GM18499 (cell line): ENCODE results near the gene BEND2.
"Not testable (repeated sequence)": the region's sequence is repeated elsewhere in the genome, so short reads cannot be mapped to it uniquely, and the experiment has no call there.

Experiments used
- ATAC-seq: cut with Tn5 transposase; IDR thresholded peaks from one replicate; pipeline ENCODE4 v1.9.1; 2021; ENCODE audit warnings: moderate number of reproducible peaks; ENCODE audit not compliant: insufficient read depth, unreplicated experiment

The BEND2 gene

DNA sequence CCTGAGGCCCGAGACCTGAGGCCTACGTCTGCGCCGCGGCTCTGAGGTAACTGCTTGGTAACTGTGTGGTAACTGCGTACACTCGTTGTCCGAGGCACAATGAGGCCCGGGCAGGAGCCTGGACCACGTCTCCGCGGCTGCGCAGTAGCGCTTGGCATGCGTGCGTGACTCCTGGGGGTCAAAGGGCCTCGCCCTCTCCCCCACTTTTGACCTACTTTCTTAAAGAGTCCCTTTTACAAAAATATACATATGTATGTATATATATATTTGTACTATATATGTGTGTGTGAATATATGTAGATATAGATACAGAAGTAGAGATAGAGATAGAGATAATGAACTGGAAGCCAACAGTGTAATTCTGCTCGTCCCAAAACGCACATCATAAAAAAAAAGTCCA is at the start of gene BEND2:
Gene BEND2 (minus strand): TSS at position 101 of the 400 bp plus-strand sequence. CDS start 136 bp downstream, outside the sequence.
- no peak for ATAC-seq

- no peak for ATAC-seq
These were observed 34.4 kb upstream of the BEND2 start for GRCh38 chrX:18255059-18255458.

DNA sequence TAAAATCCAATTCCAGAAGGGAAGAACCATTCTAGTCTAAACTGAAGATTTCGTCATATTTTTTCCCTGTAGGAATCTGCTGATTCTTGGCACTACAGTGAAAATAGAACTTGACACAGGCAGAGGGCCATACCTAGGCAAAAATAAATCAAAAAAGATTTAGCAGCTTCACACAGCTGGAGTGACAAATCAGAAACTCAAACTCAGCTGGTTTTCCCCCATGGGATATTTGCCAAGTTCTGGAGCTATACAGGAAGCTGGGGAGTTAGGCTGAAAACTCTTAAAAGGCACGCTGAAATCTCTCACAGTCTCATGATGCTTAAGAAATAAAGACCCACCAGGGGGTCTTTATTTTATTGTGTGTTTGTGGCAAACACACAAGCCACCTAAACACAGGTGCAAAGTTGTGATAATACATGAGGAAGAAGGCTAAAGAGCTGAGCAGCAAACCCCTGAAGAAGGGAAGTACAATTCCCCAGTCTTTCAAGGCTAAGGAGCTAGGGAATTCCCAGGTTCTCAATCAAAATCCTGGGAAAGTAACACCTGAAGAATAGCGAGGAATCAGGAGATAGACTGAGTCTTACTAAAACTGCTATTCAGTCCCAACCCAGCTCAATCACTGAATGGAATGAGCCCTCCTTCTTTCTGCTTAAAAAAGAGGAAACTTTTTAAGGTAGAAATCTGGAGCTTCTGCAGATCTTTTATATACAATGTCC is 32.1 kb upstream of the BEND2 start:
- no peak for ATAC-seq

- ATAC-seq = not testable (repeated sequence)
These were observed 9.0 kb upstream of the BEND2 start for GRCh38 chrX:18229646-18230045.

- ATAC-seq = no peak
These were observed 7.4 kb upstream of the BEND2 start for GRCh38 chrX:18228069-18228468.

DNA sequence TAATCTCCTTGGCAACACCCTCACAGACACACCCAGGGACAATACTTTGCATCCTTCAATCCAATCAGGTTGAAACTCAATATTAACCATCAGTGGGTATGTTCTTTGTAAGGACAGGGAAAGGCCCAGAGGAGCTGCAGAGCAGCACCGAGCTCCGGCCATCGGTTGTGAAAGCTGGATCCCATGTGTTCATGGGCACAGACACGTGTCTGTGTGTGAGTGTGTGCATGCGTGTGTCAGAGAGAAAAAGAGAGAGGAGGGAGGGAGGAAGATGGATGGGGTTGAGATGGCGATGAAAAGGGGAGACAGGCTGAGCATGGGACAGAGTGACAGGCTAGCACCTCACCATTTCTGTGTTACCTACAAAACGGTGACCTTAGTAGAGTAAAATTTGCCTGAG is 6.8 kb upstream of the BEND2 start:
- no peak for ATAC-seq

DNA sequence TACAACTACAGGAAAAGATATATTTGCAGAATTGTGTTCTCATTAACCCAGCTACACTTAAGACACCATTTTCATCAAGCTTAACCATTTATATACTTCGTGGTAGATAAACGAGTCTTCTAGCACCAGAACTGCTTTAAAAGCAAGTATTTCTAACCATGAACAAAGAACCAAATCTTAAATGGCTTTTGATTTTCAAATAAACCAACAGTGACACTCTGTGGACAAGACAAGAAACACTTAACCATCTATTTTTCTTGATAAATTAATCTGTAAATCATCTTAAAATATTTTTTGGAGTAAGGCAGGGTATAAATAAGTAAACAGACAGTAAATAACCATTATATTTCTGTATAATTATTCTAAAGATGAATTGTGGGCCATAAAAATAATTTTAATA is 10.2 kb downstream of the BEND2 start:
- no peak for ATAC-seq

- ATAC-seq = no peak
These were observed 14.0 kb downstream of the BEND2 start for GRCh38 chrX:18206657-18207056.

DNA sequence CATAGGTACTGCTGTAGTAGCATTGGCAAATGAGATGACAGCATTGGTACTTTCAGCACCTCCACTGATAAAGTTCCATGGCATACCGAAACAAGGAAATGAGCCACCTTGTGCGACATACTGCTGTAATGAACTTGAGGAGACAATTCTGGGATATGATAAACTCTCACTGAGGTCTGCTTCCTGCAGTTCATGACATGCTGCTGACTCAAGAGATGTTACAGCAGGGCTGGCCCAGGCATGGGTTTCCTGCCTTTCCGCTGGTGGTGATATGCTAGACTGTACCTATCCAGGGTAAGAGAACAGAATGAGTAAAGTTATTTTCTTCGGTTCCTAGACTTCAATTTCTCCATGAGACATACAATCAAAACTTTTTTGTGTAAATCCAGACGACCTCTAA is 17.1 kb downstream of the BEND2 start:
- no peak for ATAC-seq

GRCh38 chrX:18194688-18195087 is 26.0 kb downstream of the BEND2 start:
- ATAC-seq = no peak

DNA sequence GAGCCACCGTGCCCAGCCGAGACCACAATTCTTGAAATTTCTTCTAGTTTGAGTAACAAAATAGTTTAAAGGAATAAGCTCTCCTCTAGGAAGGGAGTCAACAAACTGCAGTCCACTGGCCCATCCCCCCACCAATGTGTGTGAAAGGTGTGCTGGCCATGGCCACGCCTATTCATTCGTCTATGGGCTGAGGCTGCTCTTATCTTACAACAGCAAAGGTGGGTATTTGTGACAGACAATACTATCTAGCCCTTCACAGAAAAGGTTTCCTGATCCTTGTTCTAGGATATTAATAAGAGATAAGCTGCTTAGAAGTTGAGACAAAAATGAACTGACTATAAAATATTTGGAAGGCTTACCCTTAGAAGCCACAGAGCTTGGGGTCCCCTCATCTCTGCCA is 41.2 kb downstream of the BEND2 start:
- no peak for ATAC-seq

DNA sequence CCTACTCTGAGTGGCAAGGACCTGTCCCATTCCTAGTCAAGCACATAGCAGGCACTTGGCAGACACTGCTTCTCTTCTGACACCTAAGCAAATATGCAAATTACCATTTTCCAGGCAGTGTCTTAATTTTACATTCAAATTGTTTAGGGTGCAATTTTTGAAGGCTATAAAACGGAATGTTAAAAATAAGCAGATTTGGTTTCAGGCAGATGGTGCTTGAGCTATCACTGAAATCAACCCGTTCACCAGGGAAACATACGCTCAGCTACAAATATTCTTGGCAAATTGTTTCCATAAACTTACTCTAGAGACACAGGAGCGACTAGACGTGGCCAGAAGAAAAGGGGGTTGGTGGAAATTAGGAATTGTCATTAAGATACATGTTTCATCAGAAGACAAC is 45.7 kb downstream of the BEND2 start:
- no peak for ATAC-seq

DNA sequence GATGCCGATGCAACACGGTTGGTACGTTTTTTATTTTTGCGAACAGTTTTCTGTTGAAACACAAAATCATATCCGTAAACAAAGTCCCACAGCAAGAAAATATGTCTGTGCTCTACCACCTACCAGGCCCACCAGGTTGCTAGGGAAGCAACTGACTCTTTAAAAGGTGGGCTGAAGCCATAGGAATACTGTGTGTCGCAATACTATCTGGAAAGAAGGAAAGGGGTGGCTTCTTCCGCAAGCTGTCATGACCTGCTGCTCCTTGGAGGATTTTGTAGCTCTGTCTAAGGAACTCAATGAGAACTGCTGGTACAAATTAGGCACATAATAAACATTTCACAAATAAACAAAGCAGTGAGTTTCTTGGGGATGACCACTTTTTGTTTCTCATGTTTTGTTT is 46.5 kb downstream of the BEND2 start:
- ATAC-seq = no peak

GRCh38 chrX:18173494-18174180 is 47.0 kb downstream of the BEND2 start:
- no peak for ATAC-seq

- no peak for ATAC-seq
These were observed 47.7 kb downstream of the BEND2 start for GRCh38 chrX:18172970-18173369.

DNA sequence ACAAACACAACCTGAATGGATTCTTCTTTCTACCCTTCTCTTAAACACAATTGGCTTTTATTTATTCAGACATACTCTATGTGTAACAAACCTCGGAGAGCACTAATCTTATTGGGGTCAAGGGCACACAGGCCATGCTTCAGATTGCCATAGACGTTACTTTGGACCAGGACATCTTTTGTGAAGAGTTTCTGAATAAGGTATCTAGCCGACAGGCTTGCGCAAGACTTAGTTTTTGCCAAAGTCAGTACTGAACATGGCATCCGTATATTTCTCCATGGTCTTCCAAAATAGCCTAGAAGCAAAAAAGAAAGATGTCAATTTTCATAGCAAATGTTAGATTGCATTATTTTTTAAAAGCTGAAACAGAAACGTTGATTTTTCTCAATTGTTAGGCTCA is 49.8 kb downstream of the BEND2 start:
- no peak for ATAC-seq

DNA sequence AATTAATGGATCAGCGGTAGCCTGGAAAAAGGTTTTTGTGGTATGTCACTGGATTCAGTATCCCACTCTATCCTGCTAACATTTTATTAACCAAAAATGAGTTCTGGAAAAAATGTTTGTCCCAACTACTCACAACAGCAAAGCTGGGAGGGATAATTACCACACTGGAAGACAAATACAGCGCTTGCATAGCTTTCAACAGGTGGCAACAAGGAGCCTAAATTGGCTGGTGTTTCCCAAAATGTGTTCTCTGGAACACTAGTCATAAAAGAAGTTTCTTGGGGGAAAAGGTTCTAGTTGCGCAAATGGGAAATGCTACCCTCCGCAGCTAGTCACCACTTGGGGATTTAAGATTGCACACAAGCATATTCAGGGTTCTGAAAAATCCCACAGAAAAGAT is 54.6 kb downstream of the BEND2 start:
- ATAC-seq = no peak

DNA sequence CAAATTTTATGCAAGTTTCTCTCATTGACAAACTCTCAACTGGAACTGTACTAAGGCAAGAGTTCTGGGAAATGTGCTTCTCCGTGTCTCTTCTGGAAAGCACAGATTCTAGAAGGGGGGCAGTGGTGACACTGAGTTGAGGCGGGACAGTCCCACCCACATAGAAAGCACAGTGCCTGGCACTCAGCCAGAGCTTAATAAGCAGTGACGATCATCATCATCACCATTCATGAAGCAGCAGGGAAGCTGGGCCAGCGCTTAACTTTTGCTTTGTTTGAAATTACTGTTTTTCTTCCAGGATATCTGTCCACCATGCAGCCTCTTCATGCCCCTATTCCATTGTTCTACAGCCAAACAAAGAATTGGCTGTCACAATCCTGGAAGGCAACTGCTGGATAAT is 60.3 kb downstream of the BEND2 start:
- no peak for ATAC-seq

DNA sequence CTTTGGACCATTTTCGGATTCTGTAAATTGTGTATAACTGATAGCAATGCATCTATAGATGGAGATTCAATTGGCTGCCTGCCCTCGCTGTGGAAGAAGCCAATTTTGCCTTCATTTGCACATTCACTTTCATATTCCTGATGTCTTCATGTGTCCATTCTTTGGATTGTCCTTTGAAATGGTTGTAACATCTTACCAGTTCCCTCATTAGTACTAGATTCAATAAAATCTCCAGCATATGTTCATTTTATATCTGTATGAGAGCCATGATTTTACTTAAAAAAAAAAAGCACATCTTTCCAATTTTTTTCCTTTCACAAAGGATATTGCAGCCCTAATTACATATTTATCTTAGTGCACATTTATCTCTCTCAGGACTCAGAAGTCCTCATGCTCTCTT is 61.7 kb downstream of the BEND2 start:
- no peak for ATAC-seq

DNA sequence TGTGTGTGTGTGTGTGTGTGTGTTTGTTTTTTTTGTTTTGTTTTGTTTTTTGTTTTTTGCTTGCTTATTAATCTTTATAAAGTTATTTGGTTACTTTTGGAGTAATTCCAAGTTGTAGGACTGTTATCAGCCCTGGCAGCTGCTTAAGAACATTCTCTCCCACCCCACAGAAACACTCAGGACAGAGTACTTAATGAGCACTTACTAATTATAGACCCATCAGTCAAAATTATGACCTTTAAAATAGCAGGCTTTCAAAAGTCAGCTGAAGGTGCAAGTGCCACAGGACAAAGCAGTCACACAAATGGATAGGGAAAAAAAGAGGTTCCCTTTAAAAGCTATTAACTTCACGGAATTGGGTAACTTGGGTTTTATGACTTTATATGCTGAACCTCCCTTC is 69.0 kb downstream of the BEND2 start:
- no peak for ATAC-seq

DNA sequence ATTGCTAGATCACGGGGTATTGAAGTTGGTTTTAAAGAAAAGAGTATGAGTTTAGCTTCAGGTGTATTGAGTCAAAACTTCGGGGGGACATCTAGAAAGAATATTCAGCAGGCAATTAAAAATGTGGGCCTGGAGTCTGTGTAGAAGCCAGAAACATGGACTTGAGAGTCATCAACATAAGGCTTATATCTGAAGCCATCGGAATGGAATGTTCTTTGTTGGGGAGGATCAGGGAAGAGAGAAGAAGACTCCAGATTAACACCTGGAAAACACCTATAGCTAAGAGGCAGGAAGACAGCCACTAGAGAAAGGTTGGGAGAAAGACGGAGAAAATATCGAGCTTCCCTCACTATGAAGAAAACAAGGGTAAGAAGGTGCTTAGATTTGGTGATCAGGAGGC is 69.5 kb downstream of the BEND2 start:
- no peak for ATAC-seq

DNA sequence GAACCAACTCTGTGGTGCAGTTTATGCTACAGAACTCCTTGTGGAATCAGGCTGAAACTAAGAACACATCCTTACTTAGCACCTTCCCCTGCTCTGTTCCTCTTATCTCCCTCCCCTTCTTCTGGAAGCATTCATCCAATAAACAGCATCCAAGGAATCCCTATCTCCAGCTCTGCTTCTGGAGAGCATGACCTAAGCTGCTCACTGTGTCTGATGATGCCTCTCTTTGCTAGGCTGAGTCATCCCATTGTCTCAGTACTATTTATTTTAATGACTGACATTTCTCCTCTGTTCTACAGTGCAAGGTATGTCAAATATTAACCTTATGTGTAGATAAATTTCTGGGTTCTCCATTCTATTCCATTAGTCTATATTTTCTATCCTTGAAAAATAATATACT is 71.2 kb downstream of the BEND2 start:
- no peak for ATAC-seq
